Measurements from ENCODE around the gene MREG. TPM values are rescaled to one million over a fixed set of nuclear protein-coding genes. Genes with fewer than 3 reads are reported as not detected.
"Not testable (repeated sequence)": the region's sequence is repeated elsewhere in the genome, so short reads cannot be mapped to it uniquely, and the experiment has no call there.

Gene MREG
- total RNA-seq, 6 donors from 2014 or later = 15.4 to 22.6 (median 19.4) TPM

DNA sequence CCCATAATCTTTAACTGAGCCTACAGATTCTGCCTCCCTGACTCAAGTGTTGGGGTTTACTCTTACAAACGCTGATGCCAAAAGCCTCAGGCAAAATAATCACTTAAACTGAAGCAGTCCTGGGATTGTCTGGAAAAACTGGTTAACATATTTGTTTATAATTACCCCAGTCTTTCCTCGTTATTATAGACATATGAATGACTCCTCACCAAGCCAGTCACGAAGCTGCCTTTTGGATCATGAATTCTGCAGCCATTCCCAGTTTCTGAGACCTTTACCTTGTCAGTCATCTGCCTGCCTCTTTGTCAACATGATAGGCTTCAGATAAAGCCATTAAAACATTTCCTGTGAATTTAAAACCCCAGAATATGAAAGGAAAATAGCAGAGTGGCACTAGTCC is 46.4 kb downstream of the MREG start:
- ATAC-seq (ENCODE audit: low FRiP score in 2 of 2) (no peak), DNase-seq (no peak)
- Histone ChIP-seq H3K27me3 (no peaks in the 10 kb centered on the region), H3K9me3 (no peaks in the 10 kb centered on the region), H3K27ac (no peak overlapping the region), H3K4me1 (no peaks in the 10 kb centered on the region), H3K4me3 (no peak overlapping the region), H3K36me3 (no peaks in the 10 kb centered on the region)
- WGBS, 2 donors = 72 to 76% methylated on average over 3 of the region's 3 CpGs
- TF ChIP-seq POLR2A (IDR thresholded peaks at IDR 0.05) (no peak), POLR2AphosphoS5 (IDR thresholded peaks at IDR 0.05) (no peak), EP300 (IDR thresholded peaks at IDR 0.05) (no peak), CTCF (IDR thresholded peaks at IDR 0.05) (no peak)

DNA sequence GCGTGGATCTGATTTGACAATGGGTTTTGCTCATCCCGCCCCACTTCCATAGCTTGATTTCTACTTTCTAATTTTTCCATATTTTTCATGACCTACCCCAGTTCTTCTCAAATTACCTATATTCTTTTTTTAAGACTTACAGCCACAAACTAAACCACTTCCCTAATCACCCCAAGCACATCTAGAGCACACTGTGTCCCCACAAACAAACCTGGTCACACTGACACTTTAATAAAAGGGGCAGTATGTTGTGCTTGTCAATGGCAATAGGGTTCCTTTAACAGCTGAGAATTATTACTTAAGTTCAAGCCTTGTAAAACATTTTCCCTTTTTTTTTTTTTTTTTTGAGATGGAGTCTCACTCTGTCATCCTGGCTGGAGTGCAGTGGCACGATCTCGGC is 47.1 kb downstream of the MREG start:
- H3K4me1 ChIP-seq = no peaks in the 10 kb centered on the region
- no peaks in the 10 kb centered on the region for H3K27me3 ChIP-seq
- no peaks in the 10 kb centered on the region for H3K9me3 ChIP-seq
- ATAC-seq (ENCODE audit: low FRiP score in 2 of 2) (no peak), DNase-seq (no peak)
- TF ChIP-seq POLR2A (IDR thresholded peaks at IDR 0.05) = no peak
- TF ChIP-seq POLR2AphosphoS5 (IDR thresholded peaks at IDR 0.05) = no peak
- no peak for TF ChIP-seq CTCF (IDR thresholded peaks at IDR 0.05)
- no peak for TF ChIP-seq EP300 (IDR thresholded peaks at IDR 0.05)
- H3K36me3 ChIP-seq = no peaks in the 10 kb centered on the region
- 70 to 72% methylated on average over 4 of the region's 4 CpGs for WGBS, 2 donors
- H3K27ac ChIP-seq = no peak overlapping the region
- no peak overlapping the region for H3K4me3 ChIP-seq

DNA sequence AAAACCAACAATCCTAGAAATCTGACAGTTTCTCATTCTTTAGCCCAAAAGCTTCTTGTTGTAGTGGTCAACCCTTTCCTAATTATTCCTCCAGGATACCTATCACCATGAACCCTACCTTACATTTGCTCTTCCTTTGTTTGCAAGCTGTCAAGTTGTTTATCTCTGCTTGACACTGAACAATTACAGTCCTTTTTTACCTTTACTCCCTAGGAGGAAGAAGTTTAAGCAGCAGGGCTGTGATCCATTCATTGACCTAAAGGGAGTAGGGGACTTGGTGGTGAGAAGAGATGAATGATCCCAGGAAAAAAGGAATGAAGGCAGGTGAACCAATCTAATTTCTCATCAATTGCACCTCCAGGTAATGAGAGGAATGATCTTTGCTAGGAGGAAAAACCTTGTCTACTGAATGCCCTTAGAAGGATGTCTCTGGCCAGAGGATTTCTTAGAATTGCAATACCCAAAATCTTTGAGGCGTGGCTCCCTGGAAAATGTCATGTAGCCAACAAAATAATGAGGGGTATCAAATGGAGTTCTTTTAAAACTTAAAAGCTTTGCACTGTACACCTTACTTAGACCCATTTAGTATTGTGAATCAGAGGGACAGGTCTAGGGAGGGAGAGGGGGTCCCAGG is 47.7 kb downstream of the MREG start:
- H3K4me3 ChIP-seq = no peak overlapping the region
- TF ChIP-seq POLR2A (IDR thresholded peaks at IDR 0.05) (no peak), POLR2AphosphoS5 (IDR thresholded peaks at IDR 0.05) (no peak), CTCF (IDR thresholded peaks at IDR 0.05) (no peak), EP300 (IDR thresholded peaks at IDR 0.05) (no peak)
- no peaks in the 10 kb centered on the region for H3K4me1 ChIP-seq
- H3K27me3 ChIP-seq = no peaks in the 10 kb centered on the region
- DNase-seq (no peak), ATAC-seq (ENCODE audit: low FRiP score in 2 of 2) (no peak)
- WGBS, 2 donors = 91 to 100% methylated on average over 1 of the region's 1 CpG
- H3K27ac ChIP-seq = no peak overlapping the region
- H3K36me3 ChIP-seq = no peaks in the 10 kb centered on the region
- no peaks in the 10 kb centered on the region for H3K9me3 ChIP-seq

GRCh38 chr2:215961981-215962380 is 51.4 kb downstream of the MREG start:
- no peak overlapping the region for H3K4me3 ChIP-seq
- H3K27ac ChIP-seq = no peak overlapping the region
- H3K36me3 ChIP-seq = no peaks in the 10 kb centered on the region
- DNase-seq (no peak), ATAC-seq (ENCODE audit: low FRiP score in 2 of 2) (no peak)
- no peaks in the 10 kb centered on the region for H3K27me3 ChIP-seq
- no peak for TF ChIP-seq POLR2AphosphoS5 (IDR thresholded peaks at IDR 0.05)
- TF ChIP-seq CTCF (IDR thresholded peaks at IDR 0.05) = no peak
- no peak for TF ChIP-seq EP300 (IDR thresholded peaks at IDR 0.05)
- no peak for TF ChIP-seq POLR2A (IDR thresholded peaks at IDR 0.05)
- H3K9me3 ChIP-seq = no peaks in the 10 kb centered on the region
- H3K4me1 ChIP-seq = no peaks in the 10 kb centered on the region
- WGBS, 2 donors = 66 to 90% methylated on average over 5 of the region's 5 CpGs

GRCh38 chr2:215958257-215958656 is 55.1 kb downstream of the MREG start:
- H3K9me3 ChIP-seq = no peaks in the 10 kb centered on the region
- TF ChIP-seq POLR2AphosphoS5 (IDR thresholded peaks at IDR 0.05) (no peak), CTCF (IDR thresholded peaks at IDR 0.05) (no peak), POLR2A (IDR thresholded peaks at IDR 0.05) (no peak)
- no peak overlapping the region for H3K4me3 ChIP-seq
- no peaks in the 10 kb centered on the region for H3K36me3 ChIP-seq
- ATAC-seq (ENCODE audit: low FRiP score in 2 of 2) = no peak
- H3K4me1 ChIP-seq = no peaks in the 10 kb centered on the region
- WGBS, 2 donors = 82 to 86% methylated on average over 4 of the region's 4 CpGs
- no peaks in the 10 kb centered on the region for H3K27me3 ChIP-seq
- H3K27ac ChIP-seq = no peak overlapping the region
- no peak for DNase-seq

- DNase-seq, H3K4me3 ChIP-seq, H3K27ac ChIP-seq, H3K36me3 ChIP-seq, H3K27me3 ChIP-seq, H3K9me3 ChIP-seq, H3K4me1 ChIP-seq: not testable (repeated sequence)
- WGBS, 2 donors = 84 to 86% methylated on average over 8 to 10 of the region's 10 CpGs
- peak in 1 of 2 donors; percentile 13 for ATAC-seq (ENCODE audit: low FRiP score in 2 of 2)
Observed at GRCh38 chr2:215957354-215958122, 55.8 kb downstream of the MREG start.
